Activated T-cell treated with anti-CD3 and anti-CD28 coated beads for 4 hours (primary cell): Measurements from ENCODE around the gene CCP110.

Experiments
- DNase-seq: peaks from one replicate; pipeline ENCODE4 v3.0.0-alpha.2; 2020

Gene CCP110

GRCh38 chr16:19523559-19524355 lies at the start of gene CCP110:
TSS of gene CCP110 (plus strand) at chr16:19523942. CDS start at chr16:19527882, 3,940 bp downstream.
- DNase-seq = peak; percentile 90

- no peak for DNase-seq
These were observed 49.1 kb upstream of the CCP110 start for GRCh38 chr16:19474617-19475016.

- no peak for DNase-seq
These were observed 45.2 kb upstream of the CCP110 start for GRCh38 chr16:19478505-19478904.

GRCh38 chr16:19479302-19479721 lies 44.4 kb upstream of the CCP110 start:
- DNase-seq = no peak

GRCh38 chr16:19481296-19481695 lies 42.4 kb upstream of the CCP110 start:
- DNase-seq = no peak

- DNase-seq = no peak
These were observed 42.0 kb upstream of the CCP110 start for GRCh38 chr16:19481769-19482168.

- no peak for DNase-seq
These were observed 41.5 kb upstream of the CCP110 start for GRCh38 chr16:19482291-19482690.

GRCh38 chr16:19484096-19484495 lies 39.6 kb upstream of the CCP110 start:
- DNase-seq = no peak

- no peak for DNase-seq
These were observed 38.1 kb upstream of the CCP110 start for GRCh38 chr16:19485611-19486010.

- DNase-seq = no peak
These were observed 37.7 kb upstream of the CCP110 start for GRCh38 chr16:19486051-19486450.

GRCh38 chr16:19486750-19487325 lies 36.9 kb upstream of the CCP110 start:
- no peak for DNase-seq

- no peak for DNase-seq
These were observed 35.5 kb upstream of the CCP110 start for GRCh38 chr16:19488213-19488640.

GRCh38 chr16:19490619-19491018 lies 33.1 kb upstream of the CCP110 start:
- DNase-seq = no peak

- no peak for DNase-seq
These were observed 26.6 kb upstream of the CCP110 start for GRCh38 chr16:19497176-19497575.

GRCh38 chr16:19499006-19499405 lies 24.7 kb upstream of the CCP110 start:
- DNase-seq = no peak

GRCh38 chr16:19499481-19499880 lies 24.3 kb upstream of the CCP110 start:
- no peak for DNase-seq

GRCh38 chr16:19502395-19503131 lies 21.2 kb upstream of the CCP110 start:
- DNase-seq = peak; percentile 58

- no peak for DNase-seq
These were observed 20.2 kb upstream of the CCP110 start for GRCh38 chr16:19503461-19504075.

GRCh38 chr16:19505600-19506303 lies 18.0 kb upstream of the CCP110 start:
- no peak for DNase-seq

GRCh38 chr16:19506965-19507364 lies 16.8 kb upstream of the CCP110 start:
- DNase-seq = no peak

- DNase-seq = no peak
These were observed 15.9 kb upstream of the CCP110 start for GRCh38 chr16:19507867-19508266.

GRCh38 chr16:19512297-19512696 lies 11.4 kb upstream of the CCP110 start:
- no peak for DNase-seq
